HL-60 (cell line): ENCODE measurements around the gene FNDC1.

Source experiments
- GABPA ChIP-seq: IDR thresholded peaks from 2 replicates; pipeline ENCODE4 v1.6.1; 2012; ENCODE audit warnings: low read depth
- TF ChIP-seq, protein P1 (sequence below): IDR thresholded peaks from one replicate; pipeline ENCODE4 v1.5.1; 2011; ENCODE audit warnings: low read length, control low read depth, inconsistent platforms; ENCODE audit not compliant: insufficient read depth

DNA sequence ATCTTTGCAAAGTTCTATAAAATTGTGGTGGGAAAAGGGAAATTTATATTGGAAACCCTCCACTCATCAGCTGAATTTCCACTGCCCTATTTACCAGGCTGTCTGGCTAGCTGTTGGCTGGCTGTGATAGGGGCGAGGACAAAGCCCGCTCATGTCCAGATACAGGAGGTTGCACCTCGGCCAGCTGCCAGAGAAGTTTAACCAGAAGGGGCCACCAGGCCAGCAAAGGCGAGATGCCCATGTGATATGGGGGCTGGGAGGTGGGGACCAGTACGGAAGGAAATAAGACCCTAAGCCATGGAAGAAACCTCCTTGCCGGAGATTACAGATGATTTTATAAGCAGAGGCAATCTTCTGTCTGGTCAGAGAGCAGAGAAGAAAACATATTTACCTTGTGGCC is 143.8 kb downstream of the FNDC1 start:
- TF ChIP-seq, protein P1, sequence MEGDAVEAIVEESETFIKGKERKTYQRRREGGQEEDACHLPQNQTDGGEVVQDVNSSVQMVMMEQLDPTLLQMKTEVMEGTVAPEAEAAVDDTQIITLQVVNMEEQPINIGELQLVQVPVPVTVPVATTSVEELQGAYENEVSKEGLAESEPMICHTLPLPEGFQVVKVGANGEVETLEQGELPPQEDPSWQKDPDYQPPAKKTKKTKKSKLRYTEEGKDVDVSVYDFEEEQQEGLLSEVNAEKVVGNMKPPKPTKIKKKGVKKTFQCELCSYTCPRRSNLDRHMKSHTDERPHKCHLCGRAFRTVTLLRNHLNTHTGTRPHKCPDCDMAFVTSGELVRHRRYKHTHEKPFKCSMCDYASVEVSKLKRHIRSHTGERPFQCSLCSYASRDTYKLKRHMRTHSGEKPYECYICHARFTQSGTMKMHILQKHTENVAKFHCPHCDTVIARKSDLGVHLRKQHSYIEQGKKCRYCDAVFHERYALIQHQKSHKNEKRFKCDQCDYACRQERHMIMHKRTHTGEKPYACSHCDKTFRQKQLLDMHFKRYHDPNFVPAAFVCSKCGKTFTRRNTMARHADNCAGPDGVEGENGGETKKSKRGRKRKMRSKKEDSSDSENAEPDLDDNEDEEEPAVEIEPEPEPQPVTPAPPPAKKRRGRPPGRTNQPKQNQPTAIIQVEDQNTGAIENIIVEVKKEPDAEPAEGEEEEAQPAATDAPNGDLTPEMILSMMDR, result no peak
- TF ChIP-seq GABPA, result no peak
